HCT116 (cell line): Measurements from ENCODE around the gene PRKAG2. TPM values are rescaled to one million over a fixed set of nuclear protein-coding genes. Genes with fewer than 3 reads are reported as not detected.

Source experiments
- ATAC-seq: fragments of 200-7000 bp; cut with Tn5 transposase; 2 replicates; pipeline ENCODE4 v1.9.1; 2020; ENCODE audit warnings: mild to moderate bottlenecking, moderate library complexity
- BruUV-seq: library from RNA; stranded (reverse); fragments of 400-500 nt; replicated peaks from 2 replicates; lab custom pipeline; 2021; lab: Mats Ljungman, UMichigan
- CTCF ChIA-PET: fragments of 300-600 bp; sonication (Branson Sonifier 250); formaldehyde crosslinking; loops from one replicate; lab custom pipeline; 2021; ENCODE audit warnings: antibody characterized with exemption; lab: Charles Lee
- POLR2A ChIA-PET: fragments of 300-600, 350-600 bp; sonication (Branson Sonifier 250); formaldehyde crosslinking; loops from one replicate; lab custom pipeline; 2021; ENCODE audit warnings: antibody characterized with exemption; lab: Charles Lee
- RAD21 ChIA-PET, 2 experiments: fragments of 300-600 bp; sonication (Branson Sonifier 250); formaldehyde crosslinking; loops; one replicate each; lab custom pipeline; 2023; ENCODE audit warnings: low total read pairs in 2 of 2; ENCODE audit not compliant: uncharacterized antibody in 2 of 2, unreplicated experiment in 2 of 2, low non-redundant PET in 1 of 2; lab: Charles Lee
- DNase-seq: peaks from one replicate; pipeline ENCODE4 v3.0.0-alpha.2; 2010; ENCODE audit warnings: low read depth, low spot score
- H2AFZ ChIP-seq: fragments of 200-600 bp; shearing (Covaris generic), sonication (generic); 2 replicates; pipeline ENCODE4 v1.6.1; 2017; ENCODE audit warnings: low read depth, mixed run types, mixed read lengths, antibody characterized with exemption, low read length; ENCODE audit not compliant: poor library complexity, severe bottlenecking
- H3K27ac ChIP-seq: 2 replicates; pipeline ENCODE4 v1.5.1; 2012; ENCODE audit warnings: low read depth, low read length
- H3K27me3 ChIP-seq: fragments of 200-600 bp; sonication (generic); 2 replicates; pipeline ENCODE4 v1.6.1; 2016; ENCODE audit warnings: mixed run types, low read length, mixed read lengths; ENCODE audit not compliant: insufficient read depth
- H3K36me3 ChIP-seq, 2 experiments: fragments of 200-500 bp in 1 of 2; fragments of 200-600 bp in 1 of 2; sonication (Bioruptor generic) in 1 of 2; sonication (generic) in 1 of 2; 2 replicates each; pipeline versions ENCODE4 v1.5.1 to v1.6.1; 2014 to 2016; ENCODE audit warnings: low read length in 2 of 2, inconsistent platforms in 1 of 2, mixed read lengths in 1 of 2, mixed run types in 1 of 2; ENCODE audit not compliant: insufficient read depth in 2 of 2, control insufficient read depth in 1 of 2
- H3K4me1 ChIP-seq, 2 experiments: fragments of 200-600 bp in 1 of 2; sonication (generic) in 1 of 2; 2 replicates each; pipeline versions ENCODE4 v1.5.1 to v1.6.1; 2012 to 2017; ENCODE audit warnings: low read length in 2 of 2, inconsistent platforms in 1 of 2, mild to moderate bottlenecking in 1 of 2, mixed read lengths in 1 of 2, mixed run types in 1 of 2, moderate library complexity in 1 of 2; ENCODE audit not compliant: insufficient read depth in 2 of 2, control insufficient read depth in 1 of 2
- H3K4me2 ChIP-seq: fragments of 200-600 bp; sonication (generic); 2 replicates; pipeline ENCODE4 v1.6.1; 2017; ENCODE audit warnings: mixed run types, low read length, mixed read lengths
- H3K4me3 ChIP-seq, 2 experiments: fragments of 200-600 bp in 1 of 2; sonication (generic) in 1 of 2; replicated peaks in 1 of 2; 2 replicates each; pipeline ENCODE4 v1.5.1; 2011 to 2016; ENCODE audit warnings: low read length in 2 of 2, control low read depth in 1 of 2, low read depth in 1 of 2, mild to moderate bottlenecking in 1 of 2, mixed read lengths in 1 of 2, mixed run types in 1 of 2
- H3K79me2 ChIP-seq: fragments of 200-600 bp; sonication (generic); 2 replicates; pipeline ENCODE4 v1.6.1; 2017; ENCODE audit warnings: mild to moderate bottlenecking, mixed run types, low read length, moderate library complexity, mixed read lengths; ENCODE audit not compliant: insufficient read depth
- H3K9ac ChIP-seq: fragments of 200-600 bp; sonication (generic); 2 replicates; pipeline ENCODE4 v1.6.1; 2016; ENCODE audit warnings: low read length, mixed read lengths
- H3K9me2 ChIP-seq: fragments of 200-600 bp; sonication (generic), shearing (Covaris generic); 2 replicates; pipeline ENCODE4 v1.6.1; 2017; ENCODE audit warnings: mixed run types, mild to moderate bottlenecking, moderate library complexity; ENCODE audit not compliant: insufficient read depth
- H3K9me3 ChIP-seq, 2 experiments: fragments of 200-500 bp in 1 of 2; fragments of 200-600 bp in 1 of 2; sonication (Bioruptor generic) in 1 of 2; sonication (generic) in 1 of 2; 2 replicates each; pipeline ENCODE4 v1.6.1; 2014 to 2017; ENCODE audit warnings: low read length in 2 of 2, mixed read lengths in 2 of 2, inconsistent platforms in 1 of 2, low read depth in 1 of 2, mild to moderate bottlenecking in 1 of 2, mixed run types in 1 of 2, moderate library complexity in 1 of 2; ENCODE audit not compliant: control insufficient read depth in 1 of 2, insufficient read depth in 1 of 2
- H4K20me1 ChIP-seq: fragments of 200-600 bp; sonication (generic), shearing (Covaris generic); 2 replicates; pipeline ENCODE4 v1.6.1; 2017; ENCODE audit warnings: mixed run types, mild to moderate bottlenecking, moderate library complexity; ENCODE audit not compliant: insufficient read depth
- CBX3 ChIP-seq: IDR thresholded peaks from 2 replicates; pipeline ENCODE4 v1.6.1; 2012; ENCODE audit warnings: low read depth
- CEBPB ChIP-seq: IDR thresholded peaks from 2 replicates; pipeline ENCODE4 v1.6.1; 2012; ENCODE audit warnings: low read depth
- EGR1 ChIP-seq: IDR thresholded peaks from 2 replicates; pipeline ENCODE4 v1.6.1; 2012; ENCODE audit warnings: low read depth
- ELF1 ChIP-seq: IDR thresholded peaks from 2 replicates; pipeline ENCODE4 v1.6.1; 2012; ENCODE audit warnings: low read depth, borderline replicate concordance
- EZH2 ChIP-seq: fragments of 200-600 bp; sonication (generic); IDR thresholded peaks from 2 replicates; pipeline ENCODE4 v1.6.1; 2017; ENCODE audit warnings: antibody characterized with exemption, mixed run types
- EZH2phosphoT487 ChIP-seq: fragments of 200-600 bp; IDR thresholded peaks from 2 replicates; pipeline ENCODE4 v1.6.1; 2018; ENCODE audit warnings: antibody characterized with exemption, borderline replicate concordance
- POLR2A ChIP-seq: IDR thresholded peaks from 2 replicates; pipeline ENCODE4 v1.7.0; 2011; ENCODE audit warnings: borderline replicate concordance; ENCODE audit not compliant: insufficient read depth, insufficient read length; ENCODE audit errors: extremely low read depth
- POLR2AphosphoS5 ChIP-seq: IDR thresholded peaks from 2 replicates; pipeline ENCODE4 v1.6.1; 2011; ENCODE audit warnings: mild to moderate bottlenecking, low read depth, low read length, moderate library complexity
- SIN3A ChIP-seq: IDR thresholded peaks from 2 replicates; pipeline ENCODE4 v1.6.1; 2012; ENCODE audit warnings: low read depth
- TCF7L2 ChIP-seq: IDR thresholded peaks from 2 replicates; pipeline ENCODE4 v1.7.0; 2011; ENCODE audit warnings: borderline replicate concordance, inconsistent platforms; ENCODE audit not compliant: insufficient read depth, insufficient read length; ENCODE audit errors: extremely low read depth
- ZFX ChIP-seq: fragments of 450-650 bp; IDR thresholded peaks from 2 replicates; pipeline ENCODE4 v1.6.1; 2017
- intact Hi-C: fragments of 100-400 bp; cut with micrococcal nuclease; formaldehyde crosslinking; loops from 2 replicates; pipeline ENCODE4 v1.10.0; 2022
- total RNA-seq: library from RNA; stranded (reverse); gene quantifications from one replicate; pipeline ENCODE4 v1.2.1, GENCODE V29; 2021; ENCODE audit not compliant: unreplicated experiment
- TF ChIP-seq, protein P1 (sequence below): IDR thresholded peaks from 2 replicates; pipeline ENCODE4 v1.6.1; 2011; ENCODE audit warnings: mild to moderate bottlenecking, low read length, moderate library complexity; ENCODE audit not compliant: insufficient replicate concordance; ENCODE audit errors: extremely low read depth

PRKAG2 gene
- total RNA-seq, 1 experiment from 2014 or later = 23.6 TPM

- H3K36me3 ChIP-seq = no peaks in the 10 kb centered on the region
- no peak overlapping the region for H3K4me2 ChIP-seq
- RAD21 ChIA-PET = no interaction called here
- H3K9ac ChIP-seq = no peak overlapping the region
- H3K79me2 ChIP-seq = no peaks in the 10 kb centered on the region
- no peaks in the 10 kb centered on the region for H3K9me2 ChIP-seq
- TF ChIP-seq CBX3 (no peak), CEBPB (no peak), POLR2A (no peak), EZH2 (no peak), EGR1 (no peak), TCF7L2 (no peak), ZFX (no peak), SIN3A (no peak), POLR2AphosphoS5 (no peak), ELF1 (no peak), EZH2phosphoT487 (no peak)
- TF ChIP-seq, protein P1, sequence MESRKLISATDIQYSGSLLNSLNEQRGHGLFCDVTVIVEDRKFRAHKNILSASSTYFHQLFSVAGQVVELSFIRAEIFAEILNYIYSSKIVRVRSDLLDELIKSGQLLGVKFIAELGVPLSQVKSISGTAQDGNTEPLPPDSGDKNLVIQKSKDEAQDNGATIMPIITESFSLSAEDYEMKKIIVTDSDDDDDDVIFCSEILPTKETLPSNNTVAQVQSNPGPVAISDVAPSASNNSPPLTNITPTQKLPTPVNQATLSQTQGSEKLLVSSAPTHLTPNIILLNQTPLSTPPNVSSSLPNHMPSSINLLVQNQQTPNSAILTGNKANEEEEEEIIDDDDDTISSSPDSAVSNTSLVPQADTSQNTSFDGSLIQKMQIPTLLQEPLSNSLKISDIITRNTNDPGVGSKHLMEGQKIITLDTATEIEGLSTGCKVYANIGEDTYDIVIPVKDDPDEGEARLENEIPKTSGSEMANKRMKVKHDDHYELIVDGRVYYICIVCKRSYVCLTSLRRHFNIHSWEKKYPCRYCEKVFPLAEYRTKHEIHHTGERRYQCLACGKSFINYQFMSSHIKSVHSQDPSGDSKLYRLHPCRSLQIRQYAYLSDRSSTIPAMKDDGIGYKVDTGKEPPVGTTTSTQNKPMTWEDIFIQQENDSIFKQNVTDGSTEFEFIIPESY = no peak
- TF ChIP-seq, all 23 proteins: peak for 0
- Histone ChIP-seq H4K20me1 (no peaks in the 10 kb centered on the region), H2AFZ (no peak overlapping the region), H3K4me1 (peaks cover 0 to 12% of the 10 kb centered on the region in 2 experiments; a peak in 1 of 4 replicates), H3K27ac (no peak overlapping the region), H3K27me3 (no peaks in the 10 kb centered on the region), H3K4me3 (no peak overlapping the region), H3K9me3 (no peaks in the 10 kb centered on the region)
- ATAC-seq = no peak
- POLR2A ChIA-PET = no interaction called here
- no peak for DNase-seq
- BruUV-seq = no TSS peak
- CTCF ChIA-PET = no interaction called here
- intact Hi-C loops = no loop called here
These were observed 196.9 kb downstream of the PRKAG2 start for GRCh38 chr7:151679881-151680612.
